Measurements from ENCODE around the gene RABL2B. TPM values are rescaled to one million over a fixed set of nuclear protein-coding genes. Genes with fewer than 3 reads are reported as not detected.
"Not testable (repeated sequence)": the region's sequence is repeated elsewhere in the genome, so short reads cannot be mapped to it uniquely, and the experiment has no call there.

RABL2B gene
- total and polyA plus RNA-seq, 12 donors = 4.7 to 11.6 (median 7.4) TPM

DNA sequence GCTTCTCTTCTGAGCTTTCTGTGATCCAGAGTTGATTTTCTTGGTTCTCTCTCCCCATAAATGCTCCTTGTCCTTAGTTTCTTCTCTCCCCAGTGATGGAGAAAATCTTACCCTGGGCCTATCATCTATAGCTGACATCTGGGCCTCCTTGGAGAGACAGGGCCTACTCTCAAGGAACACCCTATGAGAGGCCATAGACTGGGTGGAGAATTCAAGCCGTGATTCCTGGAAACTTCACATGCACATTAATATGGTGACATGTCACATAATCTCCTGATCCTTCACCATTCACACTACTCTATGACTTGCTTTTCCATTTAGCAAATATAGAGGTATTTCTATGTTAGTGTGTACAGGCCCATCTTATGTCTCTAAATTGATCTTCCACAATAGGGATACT, 35.9 kb downstream of the RABL2B start:
- intact Hi-C loops (cut with DNase I); H3K4me3 ChIP-seq; H3K27me3 ChIP-seq; H3K9me3 ChIP-seq; DNase-seq; H3K4me1 ChIP-seq; H3K27ac ChIP-seq; H3K36me3 ChIP-seq; ATAC-seq: not testable (repeated sequence)
- WGBS, 2 donors = 88 to 95% methylated on average over 1 of the region's 1 CpG

- intact Hi-C loops (cut with DNase I); H3K9me3 ChIP-seq; H3K27ac ChIP-seq; H3K4me3 ChIP-seq; H3K4me1 ChIP-seq; H3K27me3 ChIP-seq; H3K36me3 ChIP-seq; DNase-seq: not testable (repeated sequence)
- ATAC-seq = peak in 2 of 8 donors; percentile 25 to 31
- WGBS, 2 donors = 78 to 83% methylated on average over 5 to 10 of the region's 12 CpGs
These were observed 39.0 kb downstream of the RABL2B start for GRCh38 chr22:50744424-50744823.

DNA sequence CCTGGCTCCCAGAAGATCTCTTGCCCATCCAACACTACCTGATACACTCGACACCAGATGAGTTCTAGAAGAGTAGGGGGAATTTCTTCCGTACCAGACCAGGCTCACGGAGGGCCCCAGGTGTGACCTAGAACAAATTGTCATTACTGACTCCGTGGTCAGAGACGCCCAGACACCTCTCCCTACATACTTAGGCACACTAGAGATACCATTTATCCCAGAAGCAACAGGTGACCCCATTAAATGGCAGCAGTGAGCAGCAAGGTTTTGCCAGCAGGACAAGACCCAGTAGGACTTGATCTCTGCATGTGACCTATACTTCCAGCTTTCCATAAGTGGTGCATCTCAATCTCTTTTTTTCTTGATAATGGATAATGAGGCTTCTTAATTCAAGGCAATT, 42.7 kb downstream of the RABL2B start:
- DNase-seq; H3K4me3 ChIP-seq; H3K4me1 ChIP-seq; intact Hi-C loops (cut with DNase I); H3K27ac ChIP-seq; H3K9me3 ChIP-seq; ATAC-seq; H3K36me3 ChIP-seq: not testable (repeated sequence)
- 88 to 90% methylated on average over 5 of the region's 5 CpGs for WGBS, 2 donors
- peaks cover 0 to 22% (median 0%) of the 10 kb centered on the region in 7 donors for H3K27me3 ChIP-seq

DNA sequence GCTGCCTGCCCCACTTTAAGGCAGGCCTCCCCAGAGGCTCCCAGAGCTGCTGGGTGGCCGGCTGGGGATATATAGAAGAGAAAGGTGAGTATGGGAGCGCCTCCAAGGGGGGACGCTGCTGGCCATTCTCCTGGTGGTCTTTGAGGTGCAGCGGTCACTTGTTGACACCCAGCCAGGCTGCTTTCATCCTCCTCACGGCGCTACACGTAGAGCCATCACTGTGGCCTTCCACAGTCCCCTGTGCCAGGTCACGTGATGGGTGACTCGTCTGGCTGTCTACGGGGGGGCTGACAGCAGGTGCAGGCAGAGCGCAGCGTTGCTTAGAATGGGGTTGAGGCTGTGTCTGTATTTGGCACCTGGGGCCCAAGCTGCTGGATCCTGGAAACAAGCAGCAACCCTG, 43.5 kb downstream of the RABL2B start:
- no peaks in the 10 kb centered on the region for H3K9me3 ChIP-seq
- DNase-seq = no peak
- no peaks in the 10 kb centered on the region for H3K36me3 ChIP-seq
- H3K4me1 ChIP-seq = no peaks in the 10 kb centered on the region
- 82% methylated on average over 12 of the region's 12 CpGs for WGBS, 2 donors
- intact Hi-C loops (cut with DNase I) = no loop called here
- TF ChIP-seq, protein P1, sequence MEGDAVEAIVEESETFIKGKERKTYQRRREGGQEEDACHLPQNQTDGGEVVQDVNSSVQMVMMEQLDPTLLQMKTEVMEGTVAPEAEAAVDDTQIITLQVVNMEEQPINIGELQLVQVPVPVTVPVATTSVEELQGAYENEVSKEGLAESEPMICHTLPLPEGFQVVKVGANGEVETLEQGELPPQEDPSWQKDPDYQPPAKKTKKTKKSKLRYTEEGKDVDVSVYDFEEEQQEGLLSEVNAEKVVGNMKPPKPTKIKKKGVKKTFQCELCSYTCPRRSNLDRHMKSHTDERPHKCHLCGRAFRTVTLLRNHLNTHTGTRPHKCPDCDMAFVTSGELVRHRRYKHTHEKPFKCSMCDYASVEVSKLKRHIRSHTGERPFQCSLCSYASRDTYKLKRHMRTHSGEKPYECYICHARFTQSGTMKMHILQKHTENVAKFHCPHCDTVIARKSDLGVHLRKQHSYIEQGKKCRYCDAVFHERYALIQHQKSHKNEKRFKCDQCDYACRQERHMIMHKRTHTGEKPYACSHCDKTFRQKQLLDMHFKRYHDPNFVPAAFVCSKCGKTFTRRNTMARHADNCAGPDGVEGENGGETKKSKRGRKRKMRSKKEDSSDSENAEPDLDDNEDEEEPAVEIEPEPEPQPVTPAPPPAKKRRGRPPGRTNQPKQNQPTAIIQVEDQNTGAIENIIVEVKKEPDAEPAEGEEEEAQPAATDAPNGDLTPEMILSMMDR (IDR thresholded peaks at IDR 0.05) = no peak
- no peak overlapping the region for H3K4me3 ChIP-seq
- peaks cover 0 to 29% (median 0%) of the 10 kb centered on the region in 7 donors for H3K27me3 ChIP-seq
- ATAC-seq = no peak
- H3K27ac ChIP-seq = no peak overlapping the region

- DNase-seq (no peak), ATAC-seq (no peak)
- H3K4me1 ChIP-seq = no peaks in the 10 kb centered on the region
- intact Hi-C loops (cut with DNase I) = no loop called here
- H3K36me3 ChIP-seq = no peaks in the 10 kb centered on the region
- WGBS, 2 donors = 69 to 76% methylated on average over 17 of the region's 17 CpGs
- no peak overlapping the region for H3K27ac ChIP-seq
- TF ChIP-seq, protein P1 (IDR thresholded peaks at IDR 0.05) = no peak
- H3K9me3 ChIP-seq = no peaks in the 10 kb centered on the region
- peaks cover 0 to 35% (median 4%) of the 10 kb centered on the region in 7 donors for H3K27me3 ChIP-seq
- no peak overlapping the region for H3K4me3 ChIP-seq
These were observed 44.2 kb downstream of the RABL2B start for GRCh38 chr22:50739279-50739691.

GRCh38 chr22:50738649-50739227, 44.7 kb downstream of the RABL2B start:
- H3K27me3 ChIP-seq = peaks cover 0 to 35% (median 5%) of the 10 kb centered on the region in 7 donors
- peaks cover 0 to 5% (median 0%) of the 10 kb centered on the region in 9 donors for H3K4me1 ChIP-seq
- 81 to 86% methylated on average over 10 of the region's 10 CpGs for WGBS, 2 donors
- intact Hi-C loops (cut with DNase I) = no loop called here
- ATAC-seq (no peak), DNase-seq (no peak)
- no peak overlapping the region for H3K27ac ChIP-seq
- TF ChIP-seq, protein P1 (IDR thresholded peaks at IDR 0.05) = no peak
- H3K9me3 ChIP-seq = no peaks in the 10 kb centered on the region
- H3K36me3 ChIP-seq = no peaks in the 10 kb centered on the region
- no peak overlapping the region for H3K4me3 ChIP-seq

Measured in heart right ventricle (tissue), 16 donors.